Transverse colon (tissue), 4 donors: Measurements from ENCODE around the gene IYD.

ENCODE experiments used
- CTCF ChIP-seq, 5 experiments: fragments of 200-600 bp in 3 of 5; fragments of 450-650 bp in 2 of 5; sonication (generic) in 3 of 5; IDR thresholded peaks; 1 replicate in 2 of 5; 2 replicates in 3 of 5; pipeline ENCODE4 v1.5.1; 2016 to 2017; ENCODE audit warnings: antibody characterized with exemption in 5 of 5, inconsistent platforms in 3 of 5, mild to moderate bottlenecking in 2 of 5, moderate library complexity in 1 of 5
- EP300 ChIP-seq: sonication (generic); formaldehyde crosslinking; IDR thresholded peaks from one replicate; pipeline ENCODE4 v1.6.1; 2017; ENCODE audit warnings: antibody characterized with exemption, low read depth
- POLR2A ChIP-seq: fragments of 450-650 bp; IDR thresholded peaks from one replicate; pipeline ENCODE4 v1.6.1; 2016; ENCODE audit warnings: antibody characterized with exemption, mild to moderate bottlenecking, moderate library complexity
- POLR2AphosphoS5 ChIP-seq, 3 donors: sonication (generic); formaldehyde crosslinking; IDR thresholded peaks; one replicate each; pipeline ENCODE4 v1.6.1; 2016; ENCODE audit warnings: antibody characterized with exemption in 3 of 3

- TF ChIP-seq CTCF (IDR thresholded peaks at IDR 0.05) (peak; percentile 75 to 79 (median 78)), POLR2A (no peak), EP300 (no peak), POLR2AphosphoS5 (IDR thresholded peaks at IDR 0.05) (peak in 1 of 3 donors; percentile 65)
Measured at GRCh38 chr6:150417899-150418826, 49.4 kb downstream of the IYD start.
